Putamen (tissue), 1 donor: ENCODE results near the gene IFIT2.
"Not testable (repeated sequence)": the region's sequence is repeated elsewhere in the genome, so short reads cannot be mapped to it uniquely, and the experiment has no call there.

Experiments
- DNase-seq: peaks from one replicate; pipeline ENCODE4 v3.0.0-alpha.2; 2016; ENCODE audit warnings: low spot score

The IFIT2 gene, protein sequence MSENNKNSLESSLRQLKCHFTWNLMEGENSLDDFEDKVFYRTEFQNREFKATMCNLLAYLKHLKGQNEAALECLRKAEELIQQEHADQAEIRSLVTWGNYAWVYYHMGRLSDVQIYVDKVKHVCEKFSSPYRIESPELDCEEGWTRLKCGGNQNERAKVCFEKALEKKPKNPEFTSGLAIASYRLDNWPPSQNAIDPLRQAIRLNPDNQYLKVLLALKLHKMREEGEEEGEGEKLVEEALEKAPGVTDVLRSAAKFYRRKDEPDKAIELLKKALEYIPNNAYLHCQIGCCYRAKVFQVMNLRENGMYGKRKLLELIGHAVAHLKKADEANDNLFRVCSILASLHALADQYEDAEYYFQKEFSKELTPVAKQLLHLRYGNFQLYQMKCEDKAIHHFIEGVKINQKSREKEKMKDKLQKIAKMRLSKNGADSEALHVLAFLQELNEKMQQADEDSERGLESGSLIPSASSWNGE

DNA sequence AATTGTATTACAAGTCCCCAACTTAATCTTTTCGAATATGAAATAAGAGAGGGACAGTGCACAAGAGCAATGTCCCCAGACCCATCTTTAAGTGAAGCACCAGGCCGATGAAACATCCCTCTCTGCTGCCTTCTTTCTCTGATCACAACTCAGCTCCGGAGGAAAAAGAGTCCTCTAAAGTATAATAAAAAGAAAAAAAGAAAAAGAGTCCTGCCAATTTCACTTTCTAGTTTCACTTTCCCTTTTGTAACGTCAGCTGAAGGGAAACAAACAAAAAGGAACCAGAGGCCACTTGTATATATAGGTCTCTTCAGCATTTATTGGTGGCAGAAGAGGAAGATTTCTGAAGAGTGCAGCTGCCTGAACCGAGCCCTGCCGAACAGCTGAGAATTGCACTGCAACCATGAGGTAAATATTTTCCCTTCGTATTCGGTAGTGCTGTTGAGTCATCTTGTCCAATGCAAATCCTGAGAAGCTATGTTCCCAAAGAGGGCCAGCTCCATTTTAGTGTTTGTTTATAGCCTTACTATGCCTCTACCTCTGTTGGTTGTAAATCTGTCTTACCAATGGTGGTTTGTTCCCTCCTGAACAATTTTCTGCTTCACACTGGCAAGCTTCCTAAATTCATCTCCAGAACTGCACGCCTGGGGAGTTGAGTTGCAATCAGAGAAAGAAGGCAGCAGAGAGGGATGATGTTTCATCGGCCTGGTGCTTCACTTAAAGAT lies at the start of gene IFIT2:
Gene IFIT2 (plus strand): TSS at position 326 of the 725 bp plus-strand sequence. CDS start 78 bp downstream, at position 404.
- peak; percentile 69 for DNase-seq

DNA sequence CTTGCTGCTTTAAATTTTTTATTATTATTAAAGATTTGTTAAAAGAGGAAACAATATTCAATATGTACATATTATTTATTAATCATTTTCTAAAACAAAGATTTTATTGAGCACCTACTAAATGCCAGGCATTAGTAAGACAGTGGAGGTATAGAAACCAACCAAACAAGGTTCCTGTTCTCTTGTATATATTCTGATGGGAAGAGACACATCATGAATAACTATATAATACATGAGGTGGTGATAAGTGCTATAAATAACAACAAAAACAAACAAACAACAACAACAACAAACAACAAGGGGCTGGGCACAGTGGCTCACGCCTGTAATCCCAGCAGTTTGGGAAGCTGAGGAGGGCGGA lies 49.6 kb upstream of the IFIT2 start:
- DNase-seq: no peak

DNA sequence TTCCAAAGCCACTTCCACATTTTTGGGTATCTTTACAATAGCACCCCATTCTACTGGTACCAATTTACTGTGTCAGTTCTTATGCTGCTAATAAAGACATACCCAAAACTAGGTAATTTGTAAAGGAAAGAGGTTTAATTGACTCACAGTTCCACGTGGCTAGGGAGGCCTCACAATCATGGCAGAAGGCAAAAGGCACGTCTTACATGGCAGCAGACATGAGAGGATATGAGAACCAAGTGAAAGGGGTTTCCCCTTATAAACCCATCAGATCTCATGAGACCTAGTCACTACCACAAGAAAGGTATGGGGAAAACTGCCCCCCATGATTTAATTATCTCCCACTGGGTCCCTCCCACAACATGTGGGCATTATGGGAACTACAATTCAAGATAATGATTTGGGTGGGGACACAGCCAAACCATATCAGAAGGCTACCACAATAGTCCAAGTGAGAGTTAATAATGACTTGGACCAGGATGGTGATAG lies 46.7 kb upstream of the IFIT2 start:
- DNase-seq: not testable (repeated sequence)

DNA sequence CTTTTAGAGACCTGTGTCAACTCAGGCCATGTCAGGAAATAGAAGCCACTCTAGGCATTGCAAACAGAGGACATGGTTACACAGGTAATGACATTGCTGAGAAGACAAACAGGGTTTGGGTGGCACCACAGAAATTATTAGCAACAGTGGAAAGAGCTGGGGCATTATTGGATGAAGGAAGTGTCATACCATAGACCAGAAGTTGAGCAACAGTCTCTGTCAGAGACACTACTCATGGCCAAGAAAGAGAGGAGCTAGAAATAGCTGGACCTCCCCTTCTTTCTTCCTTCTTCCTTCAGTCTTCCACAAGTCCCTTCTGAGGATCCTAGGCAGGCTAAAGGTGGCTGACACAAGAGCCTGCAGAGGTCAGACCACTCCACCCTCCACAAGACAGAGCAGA lies 46.1 kb upstream of the IFIT2 start:
- DNase-seq: no peak

DNA sequence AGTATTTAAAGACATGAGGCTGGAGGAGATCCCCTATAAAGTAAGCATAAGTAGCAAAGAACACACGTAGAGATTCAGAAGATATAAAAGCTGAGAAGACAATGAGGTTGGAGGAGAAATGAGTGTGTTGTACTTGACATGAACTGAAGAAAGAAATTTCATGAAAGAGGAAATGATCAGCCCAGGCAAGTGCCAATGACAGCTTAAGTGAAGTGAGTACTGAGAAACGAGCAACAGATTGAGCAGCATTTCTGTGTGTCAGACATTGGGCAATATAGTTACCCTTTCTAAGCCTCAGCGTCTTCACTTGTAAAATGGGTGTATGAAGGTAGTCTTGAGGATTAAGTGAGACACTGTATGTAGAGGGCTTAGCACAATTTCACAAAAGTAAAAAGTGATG lies 45.5 kb upstream of the IFIT2 start:
- no peak for DNase-seq

DNA sequence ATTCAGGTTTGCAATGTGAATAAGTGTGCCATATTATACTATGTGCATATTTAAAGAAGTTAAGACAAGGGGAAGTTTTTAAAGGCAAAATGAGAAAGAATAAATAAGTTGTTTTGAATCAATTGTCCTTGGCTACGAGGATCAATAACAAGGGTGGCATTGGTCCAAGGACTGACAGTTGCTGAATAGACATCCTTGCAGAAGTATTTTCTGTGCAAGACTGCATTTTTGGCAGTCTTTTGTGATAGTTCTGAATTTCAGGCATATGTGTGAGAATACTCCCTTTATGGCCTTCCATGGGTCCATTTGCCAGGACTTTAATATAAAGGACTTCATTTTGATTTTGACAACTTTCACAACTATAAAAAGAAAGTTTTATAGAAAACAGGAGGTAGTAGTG lies 44.9 kb upstream of the IFIT2 start:
- DNase-seq: no peak

DNA sequence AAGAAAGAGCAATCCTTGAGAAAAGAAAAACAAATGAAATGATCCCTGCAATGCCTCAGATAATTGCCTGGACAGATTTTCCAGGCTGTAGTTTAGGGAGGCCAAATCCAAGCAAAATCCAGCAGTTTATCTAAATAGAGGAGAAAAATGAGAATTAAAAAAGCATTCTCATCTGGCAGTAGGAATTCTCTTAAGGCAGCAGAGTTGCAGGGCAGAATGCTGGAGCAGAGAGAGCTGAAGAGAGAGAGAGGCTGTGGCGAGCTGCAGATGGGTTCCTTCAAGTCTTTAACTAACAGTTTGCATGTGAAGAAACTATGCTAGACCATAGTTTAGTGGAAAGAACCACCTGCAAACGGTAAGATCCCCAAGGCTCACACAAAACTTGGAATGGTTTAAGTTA lies 44.3 kb upstream of the IFIT2 start:
- no peak for DNase-seq

DNA sequence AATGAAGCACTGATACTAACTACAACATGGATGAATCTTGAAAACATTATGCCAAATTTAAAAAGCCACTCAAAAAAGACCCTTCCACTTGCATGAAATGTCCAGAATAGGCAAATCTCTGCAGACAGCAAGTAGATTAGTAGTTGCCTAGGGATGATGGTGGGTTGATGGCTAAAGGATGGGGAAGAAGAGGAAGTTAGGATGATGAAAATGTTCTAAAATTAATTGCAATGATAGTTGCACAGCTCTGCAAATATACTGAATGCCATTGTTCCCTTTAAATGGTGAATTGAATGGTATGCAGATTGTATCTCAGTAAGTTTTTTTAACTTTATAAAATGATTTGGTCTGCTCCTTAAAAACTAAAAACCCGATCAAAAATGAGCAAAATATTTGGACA lies 43.0 kb upstream of the IFIT2 start:
- no peak for DNase-seq

DNA sequence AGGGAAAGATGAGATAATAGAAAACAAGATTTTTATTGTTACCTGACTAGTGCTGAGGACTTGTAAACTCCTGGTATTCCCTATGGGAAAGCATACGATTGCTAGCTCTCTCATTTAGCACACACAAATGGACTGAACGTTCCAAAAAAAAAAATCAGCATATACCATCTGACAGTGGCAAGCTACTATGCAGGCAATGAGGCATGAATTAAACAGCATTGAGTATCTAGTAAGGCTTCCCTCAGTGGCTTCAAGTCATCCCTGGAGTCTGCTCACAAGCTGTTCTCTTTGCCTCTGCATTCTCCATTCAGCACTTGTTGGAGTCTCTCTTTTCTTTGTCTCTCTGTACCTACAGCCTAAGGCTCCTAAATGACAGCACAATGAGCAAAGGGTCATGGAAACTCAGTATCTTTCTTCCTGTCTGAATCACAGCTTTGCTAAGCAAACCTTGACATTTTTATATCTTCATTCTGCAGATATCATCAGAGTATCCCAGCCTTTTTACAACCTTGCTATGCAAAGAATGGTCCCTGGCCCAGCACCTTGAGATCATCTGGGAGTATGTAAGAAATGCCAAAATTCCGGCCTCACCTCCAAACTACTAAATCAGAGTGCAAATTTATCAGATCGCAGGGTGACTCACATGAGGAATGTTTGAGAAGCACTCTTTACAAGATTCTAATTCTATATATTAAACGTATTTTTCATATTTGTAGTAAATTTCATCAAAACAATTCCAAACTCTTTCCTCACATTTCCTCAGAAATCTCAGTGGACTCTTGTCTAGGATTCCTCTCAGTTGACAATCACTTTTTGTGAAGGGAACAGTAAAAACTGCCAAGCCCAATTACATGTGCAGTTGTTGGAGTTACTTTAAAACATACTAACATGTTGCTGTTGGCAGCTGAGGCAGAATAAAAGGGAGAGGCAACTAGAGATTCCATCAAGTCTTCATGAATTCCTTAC lies 39.5 kb upstream of the IFIT2 start:
- no peak for DNase-seq

DNA sequence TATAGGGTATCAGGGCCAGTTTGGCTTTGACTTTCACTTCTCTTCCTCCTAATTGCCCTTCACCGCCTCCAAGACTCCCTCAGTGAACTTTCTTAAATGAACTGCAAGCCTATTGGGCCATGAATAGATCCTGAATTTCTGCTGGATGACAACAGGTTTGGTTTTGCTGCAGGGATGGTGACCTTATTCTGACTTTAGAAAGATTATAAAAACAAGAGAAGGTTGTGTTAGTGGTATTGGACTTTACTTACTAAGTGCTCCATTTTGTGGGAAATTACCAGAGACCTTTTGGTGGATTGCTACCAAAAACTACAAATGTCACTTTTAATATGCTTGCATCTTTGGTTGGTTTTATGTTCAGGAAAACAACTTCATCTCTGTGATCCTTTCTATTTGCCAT lies 38.8 kb upstream of the IFIT2 start:
- no peak for DNase-seq

DNA sequence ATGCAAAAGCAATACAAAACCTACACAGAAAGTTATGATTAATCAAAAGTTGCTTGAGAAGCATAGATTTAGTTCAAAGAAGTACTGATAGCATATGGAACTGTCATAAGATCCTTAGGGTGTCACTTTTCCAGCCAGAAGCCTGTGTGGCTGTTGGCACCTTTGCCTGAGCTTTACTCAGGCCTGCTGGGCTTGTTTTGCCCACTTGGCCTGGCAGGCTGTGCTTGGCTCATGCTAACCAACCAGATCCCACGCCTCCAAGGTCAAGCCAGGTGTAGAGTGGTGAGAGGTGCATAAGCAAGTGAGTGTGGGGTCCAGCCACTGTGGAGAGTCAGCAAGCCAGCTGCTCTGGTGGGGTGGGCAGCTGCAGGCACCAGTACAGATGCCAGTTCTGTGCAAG lies 38.3 kb upstream of the IFIT2 start:
- DNase-seq: no peak

DNA sequence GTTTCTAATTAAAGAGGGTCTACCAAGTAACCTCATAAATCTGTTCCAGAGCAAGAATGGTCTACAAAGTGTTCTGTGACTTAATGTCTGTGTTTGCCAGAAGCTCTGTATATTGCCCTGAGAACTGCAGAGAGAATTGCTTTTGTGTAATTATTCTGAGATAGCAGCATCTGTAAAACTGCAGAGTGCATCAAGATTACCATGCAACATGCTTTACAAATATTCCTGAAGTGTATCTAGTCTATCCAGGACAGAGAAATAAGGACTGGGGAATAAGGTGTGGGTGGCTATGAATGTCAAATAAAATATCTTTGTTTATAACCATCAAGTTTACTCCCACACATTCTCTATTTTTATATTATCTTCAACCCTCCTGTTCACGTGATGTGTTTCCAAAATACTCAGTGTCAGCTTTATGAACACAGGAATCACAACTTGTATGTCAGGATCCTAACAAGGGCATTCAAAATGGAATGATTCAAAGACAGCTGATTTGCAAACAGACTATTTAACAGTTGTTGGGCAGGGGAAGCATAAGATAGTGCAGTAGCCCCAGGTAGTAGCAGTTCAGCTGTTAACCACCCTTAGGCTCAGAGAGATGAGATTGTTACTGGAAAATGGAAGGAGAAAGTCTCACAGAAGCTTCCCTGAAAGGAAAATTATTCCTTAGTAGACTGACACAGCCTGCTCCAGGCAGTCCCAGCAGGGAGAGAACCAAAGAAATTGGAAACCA lies 35.0 kb upstream of the IFIT2 start:
- DNase-seq: no peak

DNA sequence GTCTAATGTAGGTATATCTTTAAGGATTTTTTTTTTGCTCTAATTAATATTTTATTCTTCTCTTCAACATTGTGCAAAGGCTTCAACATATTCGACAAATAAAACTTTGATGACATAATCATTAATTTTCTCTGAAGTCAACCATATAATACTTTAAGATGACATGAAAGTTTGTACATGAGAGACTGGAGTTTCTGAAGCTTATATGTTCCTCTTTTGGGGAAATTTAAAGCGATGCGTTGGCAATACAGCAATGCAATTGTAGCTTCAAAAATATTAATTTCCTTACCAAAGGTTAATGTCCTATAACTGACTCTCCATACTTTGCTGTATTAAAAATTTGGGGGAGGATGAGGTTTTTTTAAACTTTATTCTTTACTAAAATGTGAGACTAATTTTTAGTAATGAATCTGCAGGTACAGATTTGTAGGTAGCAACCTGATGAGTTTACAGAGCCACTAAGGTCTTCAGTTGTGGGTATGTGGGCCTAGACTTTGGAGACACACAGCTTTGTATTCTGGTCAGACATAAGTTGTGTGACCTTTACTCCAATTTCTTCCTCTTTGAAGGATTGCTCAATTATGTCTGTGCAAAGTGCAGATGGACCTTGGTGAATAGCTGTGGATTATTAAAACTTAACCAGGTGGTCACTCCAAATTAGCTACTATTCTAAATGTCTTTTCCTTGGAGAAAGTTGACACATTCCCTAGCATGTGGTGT lies 32.3 kb upstream of the IFIT2 start:
- DNase-seq: no peak

DNA sequence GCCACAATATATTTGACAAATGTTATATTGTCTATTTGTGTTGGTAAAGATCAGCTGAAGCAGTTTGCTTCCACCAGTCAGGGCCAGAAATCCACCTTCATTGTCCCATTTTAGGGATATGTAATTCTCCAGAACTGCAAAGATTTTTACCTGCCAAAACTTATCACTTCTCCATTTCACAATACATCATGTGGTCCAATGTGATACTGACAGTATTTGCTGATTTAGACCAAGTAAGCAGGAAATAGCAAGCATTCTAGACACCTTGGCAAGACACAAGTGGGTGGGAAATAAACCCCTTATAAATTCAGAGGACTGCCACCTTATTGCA lies 31.7 kb upstream of the IFIT2 start:
- no peak for DNase-seq

DNA sequence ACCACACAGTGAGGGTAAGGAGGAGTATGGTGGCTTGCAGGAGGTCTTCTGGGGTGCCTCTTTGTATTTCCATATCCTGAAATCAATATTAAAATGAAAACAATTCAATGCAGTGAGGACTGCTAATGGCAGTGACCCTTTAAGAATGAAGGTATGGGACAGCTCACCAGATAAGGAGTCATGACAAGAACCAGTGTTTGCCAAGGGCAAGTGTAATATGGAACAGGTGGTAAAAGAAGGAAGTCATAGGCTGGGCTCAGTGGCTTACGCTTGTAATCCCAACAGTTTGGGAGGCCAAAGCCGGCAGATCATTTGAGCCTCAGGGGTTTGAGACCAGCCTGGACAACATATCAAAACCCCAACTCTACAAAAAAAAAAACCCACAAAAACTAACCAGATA lies 30.3 kb upstream of the IFIT2 start:
- no peak for DNase-seq

DNA sequence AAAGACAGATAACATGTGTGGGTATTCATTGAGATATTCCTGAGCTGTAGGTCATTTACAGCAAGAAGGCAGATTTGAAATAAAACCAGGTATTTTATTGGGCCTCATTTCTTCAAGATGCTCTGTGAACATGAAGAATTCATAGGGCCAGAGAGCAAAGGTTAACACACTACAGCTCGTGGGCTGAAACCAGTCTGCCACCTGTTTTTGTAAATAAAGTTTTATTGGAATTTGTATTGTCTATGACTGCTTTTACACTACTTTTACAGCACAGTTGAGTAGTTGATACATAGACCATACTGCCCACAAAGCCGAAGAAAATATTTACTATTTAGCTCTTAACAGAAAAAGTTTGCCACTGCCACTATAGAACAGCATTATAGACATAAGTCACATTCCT lies 28.2 kb upstream of the IFIT2 start:
- no peak for DNase-seq

DNA sequence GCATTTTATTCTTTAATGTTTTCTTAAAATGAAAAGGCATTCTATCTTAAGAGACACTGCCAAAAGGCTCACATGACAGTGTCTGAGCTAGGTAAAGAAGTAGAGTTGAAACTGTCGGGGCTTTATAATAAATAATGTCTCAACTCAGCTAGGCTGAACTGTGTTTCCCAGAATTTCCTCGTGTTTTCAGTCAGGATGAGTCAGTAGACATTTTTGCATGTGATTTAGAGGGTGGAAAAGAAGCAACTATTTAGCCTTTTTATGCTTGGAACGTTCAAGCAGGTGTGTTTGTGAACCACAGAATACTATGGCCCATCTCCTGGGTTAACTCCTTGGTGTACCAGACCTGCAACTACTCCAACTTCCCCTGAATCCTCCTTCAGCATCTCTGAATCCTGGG lies 26.9 kb upstream of the IFIT2 start:
- DNase-seq: no peak

DNA sequence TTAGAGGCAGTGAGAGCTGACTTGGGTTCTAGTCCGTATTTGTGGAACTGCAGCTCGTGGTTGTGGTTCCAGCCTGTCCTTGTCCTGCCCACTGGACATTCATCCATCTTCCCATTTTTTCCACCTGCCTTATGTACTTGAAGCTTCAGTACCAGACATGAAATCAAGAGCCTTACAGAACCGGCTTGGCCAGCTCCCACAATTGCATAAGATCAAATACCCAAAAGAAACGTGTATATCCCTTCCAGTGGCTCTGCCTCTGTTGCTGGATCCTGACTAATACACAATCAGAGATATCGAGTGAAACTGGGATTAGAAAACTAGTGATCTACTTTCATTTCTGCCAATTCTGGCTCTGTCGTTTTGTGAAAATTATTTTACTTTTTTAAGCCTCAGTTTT lies 26.5 kb upstream of the IFIT2 start:
- DNase-seq: no peak

DNA sequence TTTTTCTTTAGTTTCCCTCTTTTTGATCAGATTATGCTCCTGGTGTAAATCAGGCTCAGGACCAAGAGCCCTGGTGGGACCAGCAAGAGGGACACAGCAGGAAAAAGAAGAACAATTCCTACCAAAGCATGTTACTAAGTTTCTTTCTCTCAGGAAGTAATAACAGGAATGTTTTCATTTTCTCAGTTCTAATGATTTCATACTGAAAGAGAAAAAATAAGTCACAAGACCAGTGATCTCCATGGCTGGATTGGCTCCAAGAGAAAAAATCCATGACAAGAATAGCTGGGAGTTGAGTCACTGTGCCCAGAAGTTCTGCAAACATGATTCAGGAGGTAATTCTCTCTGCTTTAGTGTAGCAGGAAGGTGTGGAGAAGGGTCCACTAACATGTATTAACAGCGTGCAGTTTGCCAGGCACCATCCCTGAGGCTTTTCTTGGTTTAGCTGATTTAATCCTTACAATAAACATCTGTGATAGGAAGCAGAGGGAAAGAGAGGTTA lies 23.8 kb upstream of the IFIT2 start:
- DNase-seq: no peak

DNA sequence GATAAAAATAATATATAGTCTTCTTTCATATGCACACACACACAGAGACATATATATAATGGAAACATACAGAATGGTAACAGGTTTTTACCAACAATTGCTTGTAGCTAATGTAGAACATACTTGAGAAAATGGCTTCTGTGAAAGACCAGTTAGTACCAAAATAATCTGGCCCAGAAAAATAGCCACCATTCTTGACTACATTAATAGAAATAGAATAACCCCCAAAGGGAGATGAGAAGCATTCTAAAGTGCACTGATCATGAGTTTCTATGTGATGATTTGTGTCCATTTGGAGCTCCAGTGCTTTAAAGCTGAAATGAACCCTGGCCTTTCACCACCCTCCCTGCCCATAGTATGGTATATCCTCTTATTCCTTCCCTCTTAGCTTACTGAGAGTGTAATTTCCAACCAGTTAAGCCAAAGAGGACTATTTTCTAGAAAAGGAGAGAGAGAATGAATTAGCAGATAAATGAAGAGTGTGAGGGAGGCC lies 22.9 kb upstream of the IFIT2 start:
- DNase-seq: no peak

DNA sequence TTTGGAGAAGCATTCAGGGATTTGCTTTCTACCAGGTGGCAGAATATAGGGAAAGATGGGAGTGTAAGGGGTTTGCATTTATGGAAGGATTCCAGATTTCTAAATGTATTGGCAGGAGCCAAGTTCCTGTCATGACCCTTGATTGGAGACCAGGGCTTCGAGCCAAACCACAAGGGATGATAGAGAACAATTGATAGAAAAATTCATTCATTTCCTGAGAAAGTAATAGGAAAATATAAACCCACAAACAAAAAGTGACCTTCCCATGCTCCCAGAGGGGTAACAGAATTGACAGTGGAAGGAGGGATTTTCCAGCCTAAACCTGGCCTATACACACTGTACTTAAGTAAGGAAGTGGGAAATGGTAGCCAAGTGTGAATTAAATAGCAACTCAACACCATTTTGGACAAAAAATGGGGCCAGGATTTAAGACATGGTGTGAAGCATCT lies 22.4 kb upstream of the IFIT2 start:
- DNase-seq: no peak
